ENCODE measurements around the gene KIF12.

DNA sequence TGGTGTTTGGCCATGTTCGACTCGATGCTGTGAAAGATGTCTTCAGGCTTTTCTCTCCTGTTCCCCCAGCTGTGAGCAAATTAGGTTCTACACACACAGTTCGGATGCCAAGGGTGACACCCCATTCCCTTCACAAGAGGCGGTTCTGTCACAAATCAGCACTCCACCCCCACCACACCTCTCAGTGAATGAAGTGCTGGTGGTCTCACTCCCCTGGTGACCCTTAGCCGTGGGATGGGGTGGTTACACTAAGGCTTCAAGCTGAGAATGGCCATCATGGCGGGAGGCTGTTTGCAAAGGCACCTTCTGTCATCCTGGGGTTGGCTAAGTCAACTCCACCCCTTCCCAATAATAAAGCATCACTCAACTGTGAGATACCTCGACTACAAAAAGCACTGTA is 47.4 kb downstream of the KIF12 start:
- TF ChIP-seq CTCF (conservative IDR thresholded peaks at IDR 0.05 in 1 of 2, IDR thresholded peaks at IDR 0.05 in 1 of 2; ENCODE audit: extremely low read depth in 1 of 2, insufficient read depth in 1 of 2, low read depth in 1 of 2, low read length in 2 of 2): no peak
- no peak for TF ChIP-seq EZH2 (IDR thresholded peaks at IDR 0.05; ENCODE audit: borderline replicate concordance, low read length)

Measured in mammary epithelial cell (primary cell).